Nephron progenitor cell (in vitro differentiated cells): ENCODE results near the gene PLXNB1.
"Not testable (repeated sequence)": the region's sequence is repeated elsewhere in the genome, so short reads cannot be mapped to it uniquely, and the experiment has no call there.

ENCODE experiments used
- DNase-seq: peaks from one replicate; pipeline ENCODE4 v3.0.0; 2021
- H3K27ac Mint-ChIP-seq: 2 replicates; pipeline ENCODE4 v1.8.0; 2021; ENCODE audit warnings: mild to moderate bottlenecking, moderate library complexity, mixed read lengths
- H3K27me3 Mint-ChIP-seq: 2 replicates; pipeline ENCODE4 v1.8.0; 2021; ENCODE audit warnings: mild to moderate bottlenecking, low read depth, mixed read lengths; ENCODE audit not compliant: poor library complexity
- H3K36me3 Mint-ChIP-seq: 2 replicates; pipeline ENCODE4 v1.8.0; 2021; ENCODE audit warnings: low read depth, mixed read lengths
- H3K4me1 Mint-ChIP-seq: 2 replicates; pipeline ENCODE4 v1.8.0; 2021; ENCODE audit warnings: mixed read lengths
- H3K4me3 Mint-ChIP-seq: 2 replicates; pipeline ENCODE4 v1.8.0; 2021; ENCODE audit warnings: mild to moderate bottlenecking, moderate library complexity, mixed read lengths
- H3K9me3 Mint-ChIP-seq: 2 replicates; pipeline ENCODE4 v1.8.0; 2021; ENCODE audit warnings: mild to moderate bottlenecking, moderate library complexity, mixed read lengths
- TF ChIP-seq, protein P1 (sequence below): fragments of 200-600 bp; sonication (generic); IDR thresholded peaks from 2 replicates; pipeline ENCODE4 v1.5.0; 2021; ENCODE audit warnings: antibody characterized with exemption

The PLXNB1 gene

DNA sequence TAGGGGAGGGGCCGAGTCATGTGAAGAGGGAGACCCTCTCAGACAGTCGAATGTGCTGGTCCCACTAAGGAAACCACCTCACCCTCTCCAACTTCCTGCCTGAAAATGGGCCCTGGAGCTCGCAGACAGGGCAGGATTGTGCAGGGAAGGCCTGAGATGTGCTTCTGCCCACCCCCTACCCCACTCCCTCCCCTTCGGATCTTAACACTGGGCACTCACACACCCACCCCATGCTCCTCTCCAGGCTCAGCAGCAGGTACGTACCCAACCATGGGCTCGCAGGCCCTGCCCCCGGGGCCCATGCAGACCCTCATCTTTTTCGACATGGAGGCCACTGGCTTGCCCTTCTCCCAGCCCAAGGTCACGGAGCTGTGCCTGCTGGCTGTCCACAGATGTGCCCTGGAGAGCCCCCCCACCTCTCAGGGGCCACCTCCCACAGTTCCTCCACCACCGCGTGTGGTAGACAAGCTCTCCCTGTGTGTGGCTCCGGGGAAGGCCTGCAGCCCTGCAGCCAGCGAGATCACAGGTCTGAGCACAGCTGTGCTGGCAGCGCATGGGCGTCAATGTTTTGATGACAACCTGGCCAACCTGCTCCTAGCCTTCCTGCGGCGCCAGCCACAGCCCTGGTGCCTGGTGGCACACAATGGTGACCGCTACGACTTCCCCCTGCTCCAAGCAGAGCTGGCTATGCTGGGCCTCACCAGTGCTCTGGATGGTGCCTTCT lies 36.7 kb upstream of the PLXNB1 start:
- DNase-seq = no peak

DNA sequence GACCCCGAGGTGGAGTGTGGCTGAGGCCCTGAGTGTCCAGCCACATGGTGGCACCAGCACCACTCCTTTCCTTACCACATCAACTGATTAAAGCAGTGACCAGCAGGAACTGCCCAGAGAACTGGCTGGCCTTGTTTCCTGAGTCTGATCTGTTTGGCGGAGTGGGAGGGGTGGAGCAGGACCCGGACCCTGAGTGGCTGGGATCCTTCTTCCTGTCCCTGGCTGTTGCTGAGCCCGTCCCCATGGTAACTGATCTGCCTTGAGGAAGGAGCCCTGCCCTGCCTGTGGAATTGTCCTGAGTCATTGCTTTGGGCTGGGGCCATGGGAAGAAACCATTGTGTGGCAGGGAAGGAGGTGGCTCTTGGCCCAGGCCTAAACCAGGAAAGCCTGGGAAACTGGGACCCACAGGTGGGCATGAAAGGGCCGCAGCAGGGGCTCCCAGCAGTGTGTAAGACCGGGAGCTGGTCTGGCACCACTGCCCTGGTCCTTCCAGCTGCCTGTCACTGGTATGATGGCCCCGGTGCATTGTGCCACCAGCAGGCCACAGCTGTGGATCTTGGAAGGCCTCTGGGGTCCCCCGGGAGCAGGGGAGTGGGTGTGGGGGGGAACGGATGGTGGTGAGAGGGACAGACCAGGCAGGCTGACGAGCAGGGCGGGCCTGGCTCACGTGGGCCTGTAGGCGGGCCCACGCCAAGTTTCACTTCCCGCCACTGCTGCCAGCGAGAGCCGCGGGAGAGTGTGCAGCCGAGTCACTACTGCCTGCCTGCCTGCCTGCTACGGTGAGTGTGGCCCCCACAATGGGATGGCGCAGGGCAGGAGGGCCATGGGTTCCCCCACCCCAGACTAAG lies 35.9 kb upstream of the PLXNB1 start:
- Mint-ChIP-seq H3K27ac (peak overlapping the region; percentile 99), H3K27me3 (no peaks in the 10 kb centered on the region), H3K9me3 (no peaks in the 10 kb centered on the region), H3K36me3 (peaks cover 15% of the 10 kb centered on the region), H3K4me1 (peaks cover 38% of the 10 kb centered on the region), H3K4me3 (peak overlapping the region; percentile 65)
- TF ChIP-seq, protein P1, sequence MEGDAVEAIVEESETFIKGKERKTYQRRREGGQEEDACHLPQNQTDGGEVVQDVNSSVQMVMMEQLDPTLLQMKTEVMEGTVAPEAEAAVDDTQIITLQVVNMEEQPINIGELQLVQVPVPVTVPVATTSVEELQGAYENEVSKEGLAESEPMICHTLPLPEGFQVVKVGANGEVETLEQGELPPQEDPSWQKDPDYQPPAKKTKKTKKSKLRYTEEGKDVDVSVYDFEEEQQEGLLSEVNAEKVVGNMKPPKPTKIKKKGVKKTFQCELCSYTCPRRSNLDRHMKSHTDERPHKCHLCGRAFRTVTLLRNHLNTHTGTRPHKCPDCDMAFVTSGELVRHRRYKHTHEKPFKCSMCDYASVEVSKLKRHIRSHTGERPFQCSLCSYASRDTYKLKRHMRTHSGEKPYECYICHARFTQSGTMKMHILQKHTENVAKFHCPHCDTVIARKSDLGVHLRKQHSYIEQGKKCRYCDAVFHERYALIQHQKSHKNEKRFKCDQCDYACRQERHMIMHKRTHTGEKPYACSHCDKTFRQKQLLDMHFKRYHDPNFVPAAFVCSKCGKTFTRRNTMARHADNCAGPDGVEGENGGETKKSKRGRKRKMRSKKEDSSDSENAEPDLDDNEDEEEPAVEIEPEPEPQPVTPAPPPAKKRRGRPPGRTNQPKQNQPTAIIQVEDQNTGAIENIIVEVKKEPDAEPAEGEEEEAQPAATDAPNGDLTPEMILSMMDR = peak; percentile 52
- peak; percentile 86 for DNase-seq

More for the DNA sequence above, 36.7 kb upstream of the PLXNB1 start:
- Mint-ChIP-seq H3K27me3 (no peaks in the 10 kb centered on the region), H3K9me3 (no peaks in the 10 kb centered on the region), H3K27ac (peak overlapping the region; percentile 99), H3K36me3 (peaks cover 12% of the 10 kb centered on the region), H3K4me1 (peaks cover 38% of the 10 kb centered on the region), H3K4me3 (no peak overlapping the region)
- TF ChIP-seq, protein P1 = no peak

DNA sequence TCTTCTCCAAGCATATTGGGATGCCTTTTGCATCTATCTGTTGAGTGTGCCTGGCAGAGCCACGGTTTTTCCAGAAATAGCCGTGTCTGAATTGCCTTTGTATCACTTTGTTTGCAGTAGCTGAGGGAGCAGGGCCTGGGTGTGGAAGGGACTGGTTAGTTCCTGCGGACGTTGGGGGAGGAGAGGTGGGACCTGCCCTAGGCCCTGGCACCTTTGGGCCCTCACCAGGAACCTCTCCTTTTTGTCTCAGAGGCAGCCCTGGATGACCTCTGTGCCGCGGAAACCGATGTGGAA lies 35.3 kb upstream of the PLXNB1 start:
- H3K9me3 Mint-ChIP-seq = no peaks in the 10 kb centered on the region
- H3K4me3 Mint-ChIP-seq = no peak overlapping the region
- TF ChIP-seq, protein P1 = no peak
- DNase-seq = no peak
- H3K36me3 Mint-ChIP-seq = peaks cover 18% of the 10 kb centered on the region
- peaks cover 37% of the 10 kb centered on the region for H3K4me1 Mint-ChIP-seq
- no peaks in the 10 kb centered on the region for H3K27me3 Mint-ChIP-seq
- H3K27ac Mint-ChIP-seq = peak overlapping the region; percentile 99

DNA sequence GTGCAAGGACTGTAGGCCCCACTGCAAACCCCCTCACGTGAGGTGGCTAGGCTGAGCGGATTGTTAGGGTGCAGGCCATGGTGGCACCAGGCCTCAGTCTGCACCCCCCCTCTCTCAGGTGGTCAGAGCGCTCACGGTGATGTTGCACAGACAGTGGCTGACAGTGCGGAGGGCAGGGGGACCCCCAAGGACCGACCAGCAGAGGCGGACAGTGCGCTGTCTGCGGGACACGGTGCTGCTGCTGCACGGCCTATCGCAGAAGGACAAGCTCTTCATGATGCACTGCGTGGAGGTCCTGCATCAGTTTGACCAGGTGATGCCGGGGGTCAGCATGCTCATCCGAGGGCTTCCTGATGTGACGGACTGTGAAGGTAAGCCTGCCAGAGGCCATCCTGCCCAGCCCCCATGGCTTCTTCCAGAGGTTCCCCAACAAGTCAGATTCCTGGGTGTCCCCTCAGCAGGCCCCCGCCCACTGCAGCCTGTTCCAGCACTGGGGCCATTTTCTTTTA lies 34.9 kb upstream of the PLXNB1 start:
- no peak for DNase-seq
- H3K27ac Mint-ChIP-seq = no peak overlapping the region
- H3K4me1 Mint-ChIP-seq = peaks cover 33% of the 10 kb centered on the region
- H3K9me3 Mint-ChIP-seq = no peaks in the 10 kb centered on the region
- H3K4me3 Mint-ChIP-seq = no peak overlapping the region
- peaks cover 4% of the 10 kb centered on the region for H3K27me3 Mint-ChIP-seq
- TF ChIP-seq, protein P1 = no peak
- H3K36me3 Mint-ChIP-seq = peaks cover 14% of the 10 kb centered on the region

DNA sequence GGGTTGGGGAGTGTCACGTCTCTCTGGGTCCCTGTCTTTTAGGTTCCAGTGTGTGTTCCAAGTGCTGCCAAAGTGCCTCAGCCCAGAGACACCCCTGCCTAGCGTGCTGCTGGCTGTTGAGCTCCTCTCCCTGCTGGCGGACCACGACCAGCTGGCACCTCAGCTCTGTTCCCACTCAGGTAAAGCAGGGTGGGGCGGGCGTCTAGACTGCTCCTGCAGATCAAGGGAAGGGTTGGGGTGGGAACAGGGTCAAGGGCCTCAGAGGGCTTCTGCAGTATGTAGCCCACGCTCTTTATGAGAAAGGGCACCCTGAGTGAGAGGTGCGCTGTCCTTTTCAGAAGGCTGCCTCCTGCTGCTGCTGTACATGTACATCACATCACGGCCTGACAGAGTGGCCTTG lies 33.8 kb upstream of the PLXNB1 start:
- Mint-ChIP-seq H3K36me3 (peaks cover 14% of the 10 kb centered on the region), H3K4me3 (no peak overlapping the region), H3K27ac (no peak overlapping the region), H3K4me1 (peaks cover 32% of the 10 kb centered on the region), H3K9me3 (no peaks in the 10 kb centered on the region), H3K27me3 (peaks cover 5% of the 10 kb centered on the region)
- DNase-seq = no peak
- TF ChIP-seq, protein P1 = no peak

DNA sequence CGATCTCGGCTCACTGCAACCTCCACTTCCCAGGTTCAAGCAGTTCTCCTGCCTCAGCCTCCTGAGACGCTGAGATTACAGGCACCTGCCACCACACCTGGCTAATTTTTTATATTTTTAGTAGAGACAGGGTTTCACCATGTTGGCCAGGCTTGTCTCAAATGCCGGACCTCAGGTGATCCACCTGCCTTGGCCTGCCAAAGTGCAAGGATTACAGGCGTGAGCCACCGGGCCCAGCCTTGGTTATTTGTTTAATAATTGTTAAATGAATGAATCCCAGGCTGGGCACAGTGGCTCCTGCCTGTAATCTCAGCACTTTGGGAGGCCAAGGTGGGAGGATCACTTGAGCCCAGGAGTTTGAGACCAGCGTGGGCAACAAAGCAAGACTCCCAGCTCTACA lies 31.9 kb upstream of the PLXNB1 start:
- H3K36me3 Mint-ChIP-seq, H3K4me3 Mint-ChIP-seq, H3K27ac Mint-ChIP-seq, H3K27me3 Mint-ChIP-seq, DNase-seq, H3K9me3 Mint-ChIP-seq: not testable (repeated sequence)
- H3K4me1 Mint-ChIP-seq = peaks cover 19% of the 10 kb centered on the region
